Suprapubic skin (tissue), 3 donors: ENCODE measurements around the gene PHYHD1.

Experiments
- EP300 ChIP-seq: sonication (generic); formaldehyde crosslinking; IDR thresholded peaks from one replicate; pipeline ENCODE4 v1.6.1; 2017; ENCODE audit warnings: antibody characterized with exemption
- TF ChIP-seq, protein P1 (sequence below), 2 donors: fragments of 200-600 bp in 1 of 2; fragments of 450-650 bp in 1 of 2; sonication (generic) in 1 of 2; IDR thresholded peaks; one replicate each; pipeline ENCODE4 v1.5.1; 2016 to 2019; ENCODE audit warnings: antibody characterized with exemption in 2 of 2, mild to moderate bottlenecking in 1 of 2, moderate library complexity in 1 of 2

DNA sequence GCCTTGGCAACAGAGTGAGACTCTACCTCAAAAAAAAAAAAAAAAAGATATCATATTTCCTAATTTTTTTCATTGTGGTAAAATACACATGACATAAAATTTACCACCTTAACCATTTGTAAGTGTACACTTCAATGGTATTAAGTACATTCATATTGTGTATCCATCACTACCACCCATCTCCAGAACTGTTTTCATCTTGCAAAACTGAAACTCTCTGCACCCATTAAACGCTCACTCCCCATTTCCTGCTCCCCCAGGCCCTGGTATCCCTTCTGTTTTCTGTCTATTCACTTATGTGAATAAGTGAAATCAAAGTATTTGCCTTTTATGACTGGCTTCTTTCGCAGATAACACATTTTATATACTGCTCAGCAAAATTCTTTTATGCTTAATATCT lies 26.0 kb upstream of the PHYHD1 start:
- TF ChIP-seq EP300, result no peak
- TF ChIP-seq, protein P1, sequence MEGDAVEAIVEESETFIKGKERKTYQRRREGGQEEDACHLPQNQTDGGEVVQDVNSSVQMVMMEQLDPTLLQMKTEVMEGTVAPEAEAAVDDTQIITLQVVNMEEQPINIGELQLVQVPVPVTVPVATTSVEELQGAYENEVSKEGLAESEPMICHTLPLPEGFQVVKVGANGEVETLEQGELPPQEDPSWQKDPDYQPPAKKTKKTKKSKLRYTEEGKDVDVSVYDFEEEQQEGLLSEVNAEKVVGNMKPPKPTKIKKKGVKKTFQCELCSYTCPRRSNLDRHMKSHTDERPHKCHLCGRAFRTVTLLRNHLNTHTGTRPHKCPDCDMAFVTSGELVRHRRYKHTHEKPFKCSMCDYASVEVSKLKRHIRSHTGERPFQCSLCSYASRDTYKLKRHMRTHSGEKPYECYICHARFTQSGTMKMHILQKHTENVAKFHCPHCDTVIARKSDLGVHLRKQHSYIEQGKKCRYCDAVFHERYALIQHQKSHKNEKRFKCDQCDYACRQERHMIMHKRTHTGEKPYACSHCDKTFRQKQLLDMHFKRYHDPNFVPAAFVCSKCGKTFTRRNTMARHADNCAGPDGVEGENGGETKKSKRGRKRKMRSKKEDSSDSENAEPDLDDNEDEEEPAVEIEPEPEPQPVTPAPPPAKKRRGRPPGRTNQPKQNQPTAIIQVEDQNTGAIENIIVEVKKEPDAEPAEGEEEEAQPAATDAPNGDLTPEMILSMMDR (IDR thresholded peaks at IDR 0.05), result no peak
